Anterior cingulate cortex (tissue), 58 donors: ENCODE data around the gene COPG1.

ENCODE experiments used
- DNase-seq, 58 donors: peaks; one replicate each; lab custom pipeline; 2025; lab: John Stamatoyannopoulos, UW

The COPG1 gene

GRCh38 chr3:129312021-129312639 lies 62.7 kb downstream of the COPG1 start:
- no peak for DNase-seq

- DNase-seq, result no peak
Measured at GRCh38 chr3:129312671-129313414, 63.4 kb downstream of the COPG1 start.

- no peak for DNase-seq
Measured at GRCh38 chr3:129313415-129313664, 63.9 kb downstream of the COPG1 start.

GRCh38 chr3:129313665-129314385 lies 64.4 kb downstream of the COPG1 start:
- DNase-seq, result no peak

- DNase-seq, result peak in 57 of 58 donors; percentile 30 to 89 (median 74)
Measured at GRCh38 chr3:129314386-129315222, 65.2 kb downstream of the COPG1 start.

- peak in 17 of 58 donors; percentile 12 to 63 (median 45) for DNase-seq
Measured at GRCh38 chr3:129315223-129315997, 66.0 kb downstream of the COPG1 start.

GRCh38 chr3:129315998-129316247 lies 66.5 kb downstream of the COPG1 start:
- DNase-seq, result no peak

GRCh38 chr3:129316248-129317013 lies 67.0 kb downstream of the COPG1 start:
- DNase-seq, result peak; percentile 41 to 92 (median 79)

- DNase-seq, result peak in 2 of 58 donors; percentile 27 to 54
Measured at GRCh38 chr3:129317014-129317771, 67.8 kb downstream of the COPG1 start.

GRCh38 chr3:129317848-129318247 lies 68.4 kb downstream of the COPG1 start:
- no peak for DNase-seq

- DNase-seq, result no peak
Measured at GRCh38 chr3:129318921-129319320, 69.5 kb downstream of the COPG1 start.

- no peak for DNase-seq
Measured at GRCh38 chr3:129320261-129320660, 70.9 kb downstream of the COPG1 start.

- DNase-seq, result no peak
Measured at GRCh38 chr3:129320825-129321487, 71.5 kb downstream of the COPG1 start.

GRCh38 chr3:129321887-129322286 lies 72.5 kb downstream of the COPG1 start:
- DNase-seq, result no peak

- DNase-seq, result no peak
Measured at GRCh38 chr3:129323651-129324294, 74.4 kb downstream of the COPG1 start.

- no peak for DNase-seq
Measured at GRCh38 chr3:129324855-129325254, 75.4 kb downstream of the COPG1 start.

- no peak for DNase-seq
Measured at GRCh38 chr3:129325383-129325782, 76.0 kb downstream of the COPG1 start.

- DNase-seq, result no peak
Measured at GRCh38 chr3:129326138-129326537, 76.7 kb downstream of the COPG1 start.
